ENCODE measurements around the gene SDE2.
"Not testable (repeated sequence)": the region's sequence is repeated elsewhere in the genome, so short reads cannot be mapped to it uniquely, and the experiment has no call there.

Gene SDE2

GRCh38 chr1:225980005-225980836 lies 18.9 kb downstream of the SDE2 start:
- peak overlapping the region in 1 of 7 experiments; percentile 1 for H3K4me3 ChIP-seq (ENCODE audit: control insufficient read depth in 1 of 7, extremely low read depth in 1 of 7, insufficient read depth in 4 of 7, low read depth in 2 of 7, low read length in 6 of 7)
- H3K27ac ChIP-seq (ENCODE audit: insufficient read depth in 1 of 2, low read depth in 1 of 2, low read length in 2 of 2, poor library complexity in 1 of 2, severe bottlenecking in 2 of 2): no peak overlapping the region
- 0% methylated on average over 2 of the region's 5 CpGs for WGBS (ENCODE audit: insufficient coverage)
- POLR2A ChIA-PET: no interaction called here
- H3K27me3 ChIP-seq (replicated peaks in 2 of 5; ENCODE audit: control insufficient read depth in 4 of 5, insufficient read depth in 5 of 5, low read length in 4 of 5): no peaks in the 10 kb centered on the region
- CTCF ChIA-PET: interaction anchor here (0.9 to 2.1 kb wide), 6 partner anchors 9 to 87 kb away, joined by 3 to 27 read pairs (median 4); no protein-coding TSS in a partner anchor
- peaks cover 16 to 33% (median 29%) of the 10 kb centered on the region in 4 experiments for H3K4me1 ChIP-seq (ENCODE audit: control extremely low read depth in 1 of 4, control insufficient read depth in 4 of 4, insufficient read depth in 4 of 4, low read length in 3 of 4)
- H3K9me3 ChIP-seq (ENCODE audit: control extremely low read depth in 1 of 5, control insufficient read depth in 4 of 5, insufficient read depth in 2 of 5, low read depth in 1 of 5, low read length in 4 of 5): peaks cover 0 to 13% (median 0%) of the 10 kb centered on the region in 5 experiments
- peaks cover 10 to 49% (median 35%) of the 10 kb centered on the region in 4 experiments for H3K36me3 ChIP-seq (ENCODE audit: control insufficient read depth in 4 of 4, insufficient read depth in 4 of 4, low read length in 3 of 4)
- DNase-seq: no peak

- WGBS (ENCODE audit: insufficient coverage): no CpG with 5 or more reads among the region's 1 CpG
- Histone ChIP-seq H3K27ac (ENCODE audit: insufficient read depth in 1 of 2, low read depth in 1 of 2, low read length in 2 of 2, poor library complexity in 1 of 2, severe bottlenecking in 2 of 2) (no peak overlapping the region), H3K27me3 (replicated peaks in 2 of 5; ENCODE audit: control insufficient read depth in 4 of 5, insufficient read depth in 5 of 5, low read length in 4 of 5) (no peaks in the 10 kb centered on the region), H3K4me3 (ENCODE audit: control insufficient read depth in 1 of 7, extremely low read depth in 1 of 7, insufficient read depth in 4 of 7, low read depth in 2 of 7, low read length in 6 of 7) (no peak overlapping the region), H3K4me1 (ENCODE audit: control extremely low read depth in 1 of 4, control insufficient read depth in 4 of 4, insufficient read depth in 4 of 4, low read length in 3 of 4) (peaks cover 16 to 33% (median 29%) of the 10 kb centered on the region in 4 experiments), H3K36me3 (ENCODE audit: control insufficient read depth in 4 of 4, insufficient read depth in 4 of 4, low read length in 3 of 4) (peaks cover 7 to 43% (median 28%) of the 10 kb centered on the region in 4 experiments), H3K9me3 (ENCODE audit: control extremely low read depth in 1 of 5, control insufficient read depth in 4 of 5, insufficient read depth in 2 of 5, low read depth in 1 of 5, low read length in 4 of 5) (peaks cover 0 to 13% (median 0%) of the 10 kb centered on the region in 5 experiments)
- ChIA-PET POLR2A (no interaction called here), CTCF (interaction anchor here (1.5 to 2.1 kb wide), 5 partner anchors 9 to 505 kb away, joined by 3 to 27 read pairs (median 5); no protein-coding TSS in a partner anchor)
- DNase-seq: no peak
Measured at GRCh38 chr1:225979421-225979820, 19.7 kb downstream of the SDE2 start.

- ChIA-PET CTCF (interaction anchor here (0.8 to 2.1 kb wide), 6 partner anchors 11 to 504 kb away, joined by 3 to 27 read pairs (median 4); no protein-coding TSS in a partner anchor), POLR2A (no interaction called here)
- peaks cover 16 to 33% (median 29%) of the 10 kb centered on the region in 4 experiments for H3K4me1 ChIP-seq (ENCODE audit: control extremely low read depth in 1 of 4, control insufficient read depth in 4 of 4, insufficient read depth in 4 of 4, low read length in 3 of 4)
- H3K27ac ChIP-seq (ENCODE audit: insufficient read depth in 1 of 2, low read depth in 1 of 2, low read length in 2 of 2, poor library complexity in 1 of 2, severe bottlenecking in 2 of 2): no peak overlapping the region
- H3K4me3 ChIP-seq (ENCODE audit: control insufficient read depth in 1 of 7, extremely low read depth in 1 of 7, insufficient read depth in 4 of 7, low read depth in 2 of 7, low read length in 6 of 7): peak overlapping the region in 3 of 7 experiments; percentile 34 to 57 (median 37)
- no peaks in the 10 kb centered on the region for H3K27me3 ChIP-seq (replicated peaks in 2 of 5; ENCODE audit: control insufficient read depth in 4 of 5, insufficient read depth in 5 of 5, low read length in 4 of 5)
- peak in 2 of 3 donors; percentile 68 for DNase-seq
- H3K9me3 ChIP-seq (ENCODE audit: control extremely low read depth in 1 of 5, control insufficient read depth in 4 of 5, insufficient read depth in 2 of 5, low read depth in 1 of 5, low read length in 4 of 5): peaks cover 0 to 13% (median 0%) of the 10 kb centered on the region in 5 experiments
- WGBS (ENCODE audit: insufficient coverage): 21% methylated on average over 15 of the region's 15 CpGs
- H3K36me3 ChIP-seq (ENCODE audit: control insufficient read depth in 4 of 4, insufficient read depth in 4 of 4, low read length in 3 of 4): peaks cover 2 to 35% (median 20%) of the 10 kb centered on the region in 4 experiments
Measured at GRCh38 chr1:225977937-225978748, 21.0 kb downstream of the SDE2 start.

- POLR2A ChIA-PET; H3K36me3 ChIP-seq (ENCODE audit: control insufficient read depth in 4 of 4, insufficient read depth in 4 of 4, low read length in 3 of 4); H3K4me3 ChIP-seq (ENCODE audit: control insufficient read depth in 1 of 7, extremely low read depth in 1 of 7, insufficient read depth in 4 of 7, low read depth in 2 of 7, low read length in 6 of 7); H3K9me3 ChIP-seq (ENCODE audit: control extremely low read depth in 1 of 5, control insufficient read depth in 4 of 5, insufficient read depth in 2 of 5, low read depth in 1 of 5, low read length in 4 of 5); H3K27me3 ChIP-seq (replicated peaks in 2 of 5; ENCODE audit: control insufficient read depth in 4 of 5, insufficient read depth in 5 of 5, low read length in 4 of 5); H3K27ac ChIP-seq (ENCODE audit: insufficient read depth in 1 of 2, low read depth in 1 of 2, low read length in 2 of 2, poor library complexity in 1 of 2, severe bottlenecking in 2 of 2); DNase-seq: not testable (repeated sequence)
- CTCF ChIA-PET: interaction anchor here (0.9 to 5.9 kb wide), 15 partner anchors 9 to 506 kb away, joined by 3 to 59 read pairs (median 4); no protein-coding TSS in a partner anchor
- 90% methylated on average over 3 of the region's 12 CpGs for WGBS (ENCODE audit: insufficient coverage)
- peaks cover 13 to 26% (median 22%) of the 10 kb centered on the region in 4 experiments for H3K4me1 ChIP-seq (ENCODE audit: control extremely low read depth in 1 of 4, control insufficient read depth in 4 of 4, insufficient read depth in 4 of 4, low read length in 3 of 4)
Measured at GRCh38 chr1:225975146-225975545, 24.0 kb downstream of the SDE2 start.

- H3K27ac ChIP-seq (ENCODE audit: insufficient read depth in 1 of 2, low read depth in 1 of 2, low read length in 2 of 2, poor library complexity in 1 of 2, severe bottlenecking in 2 of 2): no peak overlapping the region
- POLR2A ChIA-PET: interaction anchor here (0.9 kb wide), 1 partner anchor 202 kb away, joined by 3 read pairs; no protein-coding TSS in a partner anchor
- 92% methylated on average over 5 of the region's 10 CpGs for WGBS (ENCODE audit: insufficient coverage)
- no peaks in the 10 kb centered on the region for H3K9me3 ChIP-seq (ENCODE audit: control extremely low read depth in 1 of 5, control insufficient read depth in 4 of 5, insufficient read depth in 2 of 5, low read depth in 1 of 5, low read length in 4 of 5)
- no peaks in the 10 kb centered on the region for H3K27me3 ChIP-seq (replicated peaks in 2 of 5; ENCODE audit: control insufficient read depth in 4 of 5, insufficient read depth in 5 of 5, low read length in 4 of 5)
- H3K36me3 ChIP-seq (ENCODE audit: control insufficient read depth in 4 of 4, insufficient read depth in 4 of 4, low read length in 3 of 4): peaks cover 0 to 3% (median 1%) of the 10 kb centered on the region in 4 experiments
- peak in 1 of 3 donors; percentile 41 for DNase-seq
- H3K4me1 ChIP-seq (ENCODE audit: control extremely low read depth in 1 of 4, control insufficient read depth in 4 of 4, insufficient read depth in 4 of 4, low read length in 3 of 4): peaks cover 8 to 23% (median 19%) of the 10 kb centered on the region in 4 experiments
- CTCF ChIA-PET: interaction anchor here (0.9 to 5.9 kb wide), 12 partner anchors 10 to 500 kb away, joined by 3 to 59 read pairs (median 4); no protein-coding TSS in a partner anchor
- H3K4me3 ChIP-seq (ENCODE audit: control insufficient read depth in 1 of 7, extremely low read depth in 1 of 7, insufficient read depth in 4 of 7, low read depth in 2 of 7, low read length in 6 of 7): no peak overlapping the region
Measured at GRCh38 chr1:225974454-225974853, 24.7 kb downstream of the SDE2 start.

- H3K4me1 ChIP-seq (ENCODE audit: control extremely low read depth in 1 of 4, control insufficient read depth in 4 of 4, insufficient read depth in 4 of 4, low read length in 3 of 4): peaks cover 3 to 15% (median 12%) of the 10 kb centered on the region in 4 experiments
- no peaks in the 10 kb centered on the region for H3K9me3 ChIP-seq (ENCODE audit: control extremely low read depth in 1 of 5, control insufficient read depth in 4 of 5, insufficient read depth in 2 of 5, low read depth in 1 of 5, low read length in 4 of 5)
- CTCF ChIA-PET: interaction anchor here (0.7 to 5.9 kb wide), 4 partner anchors 10 to 496 kb away, joined by 3 to 59 read pairs (median 4); no protein-coding TSS in a partner anchor
- no peak overlapping the region for H3K4me3 ChIP-seq (ENCODE audit: control insufficient read depth in 1 of 7, extremely low read depth in 1 of 7, insufficient read depth in 4 of 7, low read depth in 2 of 7, low read length in 6 of 7)
- H3K27ac ChIP-seq (ENCODE audit: insufficient read depth in 1 of 2, low read depth in 1 of 2, low read length in 2 of 2, poor library complexity in 1 of 2, severe bottlenecking in 2 of 2): no peak overlapping the region
- no peak for DNase-seq
- 100% methylated on average over 4 of the region's 5 CpGs for WGBS (ENCODE audit: insufficient coverage)
- H3K27me3 ChIP-seq (replicated peaks in 2 of 5; ENCODE audit: control insufficient read depth in 4 of 5, insufficient read depth in 5 of 5, low read length in 4 of 5): no peaks in the 10 kb centered on the region
- no peaks in the 10 kb centered on the region for H3K36me3 ChIP-seq (ENCODE audit: control insufficient read depth in 4 of 4, insufficient read depth in 4 of 4, low read length in 3 of 4)
- POLR2A ChIA-PET: interaction anchor here (0.7 kb wide), 1 partner anchor 49 kb away, joined by 3 read pairs; the partner anchor contains the start of gene PYCR2
Measured at GRCh38 chr1:225973158-225973557, 26.0 kb downstream of the SDE2 start.
